GM10248 (cell line): ENCODE data around the gene ANXA2.

Experiments used
- CTCF ChIA-PET: fragments of 300-600 bp; sonication (Branson Sonifier 250); formaldehyde crosslinking; extraction: SDS; loops from one replicate; lab custom pipeline; 2021; ENCODE audit warnings: antibody characterized with exemption; lab: Yijun Ruan, JAX
- POLR2A ChIA-PET: fragments of 350-650 bp; sonication (Branson Sonifier 250); formaldehyde crosslinking; extraction: SDS; loops from one replicate; lab custom pipeline; 2020; ENCODE audit warnings: antibody characterized with exemption; lab: Yijun Ruan, JAX
- DNase-seq: peaks from one replicate; pipeline ENCODE4 v3.0.0; 2012; ENCODE audit errors: extremely low spot score
- CTCF ChIP-seq: IDR thresholded peaks from 2 replicates; pipeline ENCODE4 v1.5.1; 2012; ENCODE audit warnings: mild to moderate bottlenecking, low read depth; ENCODE audit errors: extremely low read depth, missing control alignments, control extremely low read depth

Gene ANXA2

GRCh38 chr15:60396958-60397771 is 621 bp downstream of the ANXA2 start:
- DNase-seq = peak; percentile 83
- CTCF ChIA-PET = interaction anchor here (1.0 kb wide), 1 partner anchor 38 kb away, joined by 3 read pairs; no protein-coding TSS in a partner anchor
- TF ChIP-seq CTCF = peak; percentile 10
- POLR2A ChIA-PET = interaction anchor here (0.7 kb wide), 1 partner anchor 36 kb away, joined by 3 read pairs; no protein-coding TSS in a partner anchor

GRCh38 chr15:60396560-60396957 is 1.2 kb downstream of the ANXA2 start:
- no peak for DNase-seq
- POLR2A ChIA-PET = no interaction called here
- no peak for TF ChIP-seq CTCF
- CTCF ChIA-PET = interaction anchor here (1.3 kb wide), 1 partner anchor 124 kb away, joined by 4 read pairs; no protein-coding TSS in a partner anchor

- no peak for DNase-seq
- TF ChIP-seq CTCF = no peak
- CTCF ChIA-PET = interaction anchor here (1.3 kb wide), 1 partner anchor 125 kb away, joined by 4 read pairs; no protein-coding TSS in a partner anchor
- POLR2A ChIA-PET = no interaction called here
These were observed 1.7 kb downstream of the ANXA2 start for GRCh38 chr15:60396100-60396499.

- DNase-seq = no peak
- no peak for TF ChIP-seq CTCF
- ChIA-PET POLR2A (no interaction called here), CTCF (interaction anchor here (1.3 kb wide), 1 partner anchor 125 kb away, joined by 4 read pairs; no protein-coding TSS in a partner anchor)
These were observed 2.3 kb downstream of the ANXA2 start for GRCh38 chr15:60395276-60396011.

- CTCF ChIA-PET = interaction anchor here (0.9 to 1.1 kb wide), 2 partner anchors 13 to 126 kb away, joined by 3 to 4 read pairs; no protein-coding TSS in a partner anchor
- no peak for TF ChIP-seq CTCF
- POLR2A ChIA-PET = no interaction called here
- no peak for DNase-seq
These were observed 3.1 kb downstream of the ANXA2 start for GRCh38 chr15:60394689-60395097.
